Skin epidermis (tissue), 12 donors: ENCODE measurements around the gene HDAC7.

Source experiments
- H3K27ac ChIP-seq, 21 experiments: fragments of 200-600 bp; sonication (generic) in 11 of 21; one replicate each; pipeline ENCODE4 v1.5.0; 2020; ENCODE audit warnings: mild to moderate bottlenecking in 3 of 21, inconsistent platforms in 2 of 21, moderate library complexity in 2 of 21
- H3K4me3 ChIP-seq, 7 experiments: fragments of 200-600 bp; sonication (generic) in 2 of 7; one replicate each; pipeline ENCODE4 v1.5.0; 2020; ENCODE audit warnings: inconsistent platforms in 2 of 7, mild to moderate bottlenecking in 2 of 7, moderate library complexity in 1 of 7

The HDAC7 gene

GRCh38 chr12:47835006-47835830 lies 15.5 kb upstream of the HDAC7 start:
- Histone ChIP-seq H3K4me3 (no peak overlapping the region), H3K27ac (peak overlapping the region in 6 of 21 experiments; percentile 10 to 50 (median 14))

GRCh38 chr12:47834199-47834903 lies 14.6 kb upstream of the HDAC7 start:
- Histone ChIP-seq H3K4me3 (no peak overlapping the region), H3K27ac (peak overlapping the region in 6 of 21 experiments; percentile 10 to 82 (median 26))

GRCh38 chr12:47833591-47834012 lies 13.9 kb upstream of the HDAC7 start:
- Histone ChIP-seq H3K27ac (peak overlapping the region in 10 of 21 experiments; percentile 18 to 83 (median 66)), H3K4me3 (no peak overlapping the region)

DNA sequence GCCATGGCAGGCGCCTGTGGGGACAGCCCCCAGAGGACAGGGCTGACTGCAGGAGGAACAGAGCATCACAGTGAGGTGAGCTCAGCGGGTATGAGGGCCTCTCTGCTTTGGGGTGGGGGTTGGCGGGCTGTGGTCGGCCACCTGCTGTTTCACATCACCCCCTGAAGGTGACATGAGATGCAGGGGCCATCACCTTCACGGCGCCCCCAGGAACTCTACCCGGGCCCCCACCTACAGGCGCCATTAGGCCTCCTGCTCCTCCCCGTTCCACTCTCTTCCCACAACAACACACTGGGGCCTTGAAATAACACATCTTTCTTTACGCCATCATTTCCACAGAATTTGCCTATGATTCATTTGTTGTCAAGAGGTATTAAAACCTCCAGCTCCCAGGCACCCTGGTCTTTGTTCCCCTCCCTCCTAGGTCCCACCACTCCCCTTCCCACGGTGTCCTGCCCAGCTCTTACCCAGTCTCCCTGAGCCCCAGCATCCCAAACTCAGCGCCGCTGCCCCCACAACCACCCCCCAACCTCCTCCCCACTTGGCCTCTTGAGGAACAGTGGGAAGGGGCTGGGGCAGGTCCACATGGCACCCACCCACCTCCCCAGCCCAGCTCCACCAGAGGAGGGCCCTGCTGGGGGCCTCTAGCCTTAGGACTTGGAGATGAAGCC lies 12.7 kb upstream of the HDAC7 start:
- Histone ChIP-seq H3K27ac (peak overlapping the region in 14 of 21 experiments; percentile 2 to 83 (median 61)), H3K4me3 (no peak overlapping the region)

GRCh38 chr12:47829584-47829983 lies 9.9 kb upstream of the HDAC7 start:
- H3K4me3 ChIP-seq = no peak overlapping the region
- H3K27ac ChIP-seq = peak overlapping the region in 20 of 21 experiments; percentile 12 to 97 (median 84)

- Histone ChIP-seq H3K27ac (peak overlapping the region in 20 of 21 experiments; percentile 12 to 97 (median 84)), H3K4me3 (no peak overlapping the region)
These were observed 9.3 kb upstream of the HDAC7 start for GRCh38 chr12:47828976-47829482.

- Histone ChIP-seq H3K27ac (peak overlapping the region in 20 of 21 experiments; percentile 37 to 97 (median 84)), H3K4me3 (no peak overlapping the region)
These were observed 8.6 kb upstream of the HDAC7 start for GRCh38 chr12:47828008-47828975.

DNA sequence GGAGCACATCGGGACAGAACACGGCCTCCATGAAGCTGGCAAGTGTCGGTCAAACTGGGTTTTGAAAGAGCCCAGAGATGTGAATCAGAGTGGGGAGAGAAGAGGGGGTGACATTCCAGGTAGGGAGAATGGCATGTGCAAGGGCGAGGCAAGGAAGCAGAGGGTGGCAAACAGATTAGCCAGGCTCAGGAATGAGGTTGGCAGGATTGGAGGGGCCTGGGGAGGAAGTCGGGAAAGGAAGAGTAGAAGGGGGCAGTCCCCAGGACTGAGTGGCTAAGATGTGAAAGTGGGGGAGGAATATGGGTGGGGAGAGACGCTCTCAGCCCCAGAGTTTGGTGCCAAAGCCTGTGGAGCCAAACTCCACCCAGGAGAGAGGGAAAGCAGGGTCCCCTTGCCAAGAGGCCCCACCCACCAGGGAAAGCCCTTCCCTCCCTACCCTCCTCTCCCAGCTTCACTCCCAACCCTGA lies 5.5 kb upstream of the HDAC7 start:
- Histone ChIP-seq H3K4me3 (no peak overlapping the region), H3K27ac (peak overlapping the region in 17 of 21 experiments; percentile 16 to 97 (median 78))

DNA sequence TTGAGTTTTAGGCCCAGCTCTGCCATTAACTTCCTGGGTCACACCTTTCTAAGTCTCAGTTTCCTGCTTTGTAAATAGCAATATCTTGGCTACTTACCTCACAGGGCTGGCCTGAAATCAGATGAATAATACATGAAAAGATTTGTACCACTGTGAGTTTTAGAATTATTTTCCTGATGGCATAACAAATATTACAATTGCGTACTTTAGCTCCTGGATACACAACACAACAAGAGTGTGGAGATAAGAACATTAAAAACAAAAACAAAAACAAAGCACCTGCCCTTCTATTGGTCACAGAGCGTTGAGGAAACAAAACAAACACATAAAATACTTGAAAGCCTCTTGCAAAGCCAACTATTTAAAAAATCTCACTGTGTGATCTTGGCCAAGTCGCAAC lies 4.9 kb upstream of the HDAC7 start:
- no peak overlapping the region for H3K4me3 ChIP-seq
- peak overlapping the region in 17 of 21 experiments; percentile 16 to 97 (median 78) for H3K27ac ChIP-seq

GRCh38 chr12:47824198-47824597 lies 4.5 kb upstream of the HDAC7 start:
- Histone ChIP-seq H3K4me3 (no peak overlapping the region), H3K27ac (peak overlapping the region in 17 of 21 experiments; percentile 16 to 97 (median 78))

DNA sequence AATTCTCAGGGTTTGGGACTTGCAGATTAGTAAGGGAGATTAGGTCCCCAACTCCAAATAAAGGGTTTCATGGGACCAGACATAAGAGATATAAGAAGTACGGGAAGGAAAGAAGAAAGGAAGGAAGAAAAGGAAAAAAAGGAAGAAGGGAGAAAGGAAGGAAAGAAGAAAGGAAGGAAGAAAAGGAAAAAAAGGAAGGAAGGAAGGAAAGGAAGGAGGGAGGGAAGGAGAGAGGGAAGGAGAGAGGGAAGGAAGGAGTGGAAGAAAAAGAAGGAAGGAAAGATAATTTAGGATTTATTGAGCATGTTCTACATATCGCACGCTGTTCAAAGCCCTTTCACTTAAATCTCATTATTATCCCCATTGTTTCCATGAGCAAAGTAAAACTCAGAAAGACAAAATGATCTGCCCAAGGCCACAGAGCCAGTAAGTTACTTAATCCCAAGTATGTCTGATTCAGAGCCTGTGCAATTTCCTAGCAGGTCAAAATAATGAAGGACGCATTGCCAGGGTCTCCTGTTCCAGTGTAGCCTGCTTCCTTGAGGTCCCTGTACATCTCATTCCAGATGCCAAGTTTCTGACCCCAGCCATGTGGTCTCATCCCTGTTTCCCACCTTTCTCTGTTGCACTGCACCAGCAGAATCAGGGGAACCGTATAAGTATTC lies 3.9 kb upstream of the HDAC7 start:
- no peak overlapping the region for H3K4me3 ChIP-seq
- peak overlapping the region in 16 of 21 experiments; percentile 42 to 99 (median 90) for H3K27ac ChIP-seq

DNA sequence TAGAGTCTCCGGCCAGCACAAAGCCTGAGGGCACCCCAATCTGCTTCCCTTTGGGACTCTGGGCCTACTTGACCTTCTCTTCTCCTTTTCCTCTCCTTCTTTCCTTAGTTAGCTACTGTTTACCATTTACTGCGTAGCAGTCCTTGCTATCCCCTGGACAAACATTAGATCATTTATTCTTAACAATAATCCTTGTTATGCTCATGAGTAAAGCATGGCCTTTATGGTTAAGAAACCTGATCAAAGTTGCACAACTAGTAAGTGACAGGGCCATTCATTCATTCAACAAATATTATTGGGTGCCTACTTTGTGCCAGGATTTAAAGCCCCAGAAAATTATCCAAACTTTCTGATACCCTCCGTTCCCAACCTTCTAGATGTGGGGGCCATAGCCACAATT lies 3.2 kb upstream of the HDAC7 start:
- Histone ChIP-seq H3K4me3 (no peak overlapping the region), H3K27ac (peak overlapping the region in 15 of 21 experiments; percentile 27 to 99 (median 97))

GRCh38 chr12:47822401-47822800 lies 2.7 kb upstream of the HDAC7 start:
- no peak overlapping the region for H3K4me3 ChIP-seq
- H3K27ac ChIP-seq = peak overlapping the region in 15 of 21 experiments; percentile 27 to 99 (median 97)

DNA sequence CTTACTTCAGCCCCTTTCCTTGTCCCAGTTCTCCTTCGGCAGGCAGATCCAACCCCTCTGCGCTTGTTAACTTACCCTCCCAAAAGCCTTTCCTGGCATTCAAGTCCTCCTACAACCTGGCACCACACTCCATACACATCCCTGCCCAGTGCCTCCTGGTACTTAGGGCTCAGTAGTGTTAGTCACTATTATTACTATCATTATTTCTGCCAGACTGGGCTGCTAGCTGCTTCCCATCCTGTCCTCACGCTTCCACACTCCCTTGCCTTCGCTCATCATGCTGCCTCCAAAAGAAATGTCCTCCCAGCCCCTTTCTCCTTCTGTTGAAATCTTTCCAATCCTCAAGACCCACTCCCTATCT lies 1.6 kb upstream of the HDAC7 start:
- Histone ChIP-seq H3K4me3 (peak overlapping the region in 1 of 7 experiments; percentile 80), H3K27ac (peak overlapping the region in 20 of 21 experiments; percentile 88 to 99 (median 97))

GRCh38 chr12:47820631-47821345 lies 1.1 kb upstream of the HDAC7 start:
- Histone ChIP-seq H3K4me3 (peak overlapping the region; percentile 60 to 80 (median 71)), H3K27ac (peak overlapping the region; percentile 88 to 99 (median 97))

DNA sequence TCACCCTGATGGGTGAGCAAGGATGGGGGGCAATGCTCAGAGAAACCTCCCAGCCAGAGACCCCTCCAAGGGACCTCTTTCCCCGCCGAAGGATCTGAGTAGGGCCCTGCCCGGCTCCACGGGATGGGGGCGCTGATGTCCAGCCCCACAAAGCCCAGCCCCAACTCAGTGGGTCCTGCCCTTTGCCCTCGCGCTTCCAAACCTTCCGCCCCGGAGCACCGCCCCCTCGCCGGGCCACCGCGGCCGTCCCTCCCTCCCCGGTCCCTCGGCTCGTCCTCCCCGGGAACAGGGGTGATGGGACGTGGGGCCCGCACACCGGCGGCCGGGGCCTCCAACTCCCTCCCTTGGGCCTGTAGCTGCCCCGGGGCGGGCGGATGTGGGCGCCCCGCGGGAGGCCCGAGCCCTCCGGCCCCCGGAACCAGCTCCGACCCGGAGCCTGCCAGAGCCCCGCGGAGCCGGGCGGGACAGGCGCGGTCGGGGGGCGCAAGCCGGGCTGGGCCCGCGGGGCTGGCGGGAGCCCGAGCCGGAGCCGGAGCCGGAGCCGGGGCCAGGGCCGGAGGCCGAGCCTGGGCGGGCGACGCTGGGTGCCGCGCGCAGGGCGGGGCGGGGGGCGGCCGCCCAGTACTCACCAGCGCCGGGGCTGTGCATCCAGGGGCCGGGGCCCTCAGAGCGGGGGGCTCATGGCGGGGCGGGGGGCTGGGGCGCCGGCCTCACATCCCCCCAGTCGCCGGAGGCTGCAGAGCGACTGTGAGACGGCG lies 386 bp downstream of the HDAC7 start:
- Histone ChIP-seq H3K4me3 (peak overlapping the region; percentile 60 to 80 (median 71)), H3K27ac (peak overlapping the region; percentile 88 to 99 (median 97))
